IMR-90 (cell line): ENCODE measurements around the gene PTGDR2. TPM values are rescaled to one million over a fixed set of nuclear protein-coding genes. Genes with fewer than 3 reads are reported as not detected.

Source experiments
- ATAC-seq: fragments of 200-7000 bp; cut with Tn5 transposase; 2 replicates; pipeline ENCODE4 v1.9.1; 2020; ENCODE audit warnings: low read depth, mild to moderate bottlenecking, moderate library complexity
- BruUV-seq: library from RNA; stranded (reverse); fragments of 400-500 nt; replicated peaks from 2 replicates; lab custom pipeline; 2021; lab: Mats Ljungman, UMichigan
- CTCF ChIA-PET: fragments of 300-600 bp; formaldehyde crosslinking; extraction: SDS; loops from one replicate; lab custom pipeline; 2021; ENCODE audit warnings: antibody characterized with exemption; lab: Yijun Ruan, JAX
- POLR2A ChIA-PET: fragments of 300-600 bp; sonication (Branson Sonifier 250); formaldehyde crosslinking; loops from one replicate; lab custom pipeline; 2022; ENCODE audit warnings: antibody characterized with exemption; ENCODE audit not compliant: unreplicated experiment; lab: Charles Lee
- DNase-seq: peaks from one replicate; pipeline ENCODE4 v3.0.0; 2013
- H2AFZ ChIP-seq: replicated peaks from 2 replicates; pipeline ENCODE3; 2013; ENCODE audit warnings: low read length, mild to moderate bottlenecking; ENCODE audit not compliant: poor library complexity
- H2AK5ac ChIP-seq: 2 replicates; pipeline ENCODE4 v1.6.1; 2013; ENCODE audit warnings: low read depth, low read length, inconsistent platforms
- H2AK9ac ChIP-seq: replicated peaks from 2 replicates; pipeline ENCODE3; 2013; ENCODE audit warnings: mild to moderate bottlenecking, low read depth, low read length, moderate library complexity; ENCODE audit not compliant: poor library complexity
- H2BK120ac ChIP-seq: 2 replicates; pipeline ENCODE4 v1.6.1; 2013; ENCODE audit warnings: low read depth, low read length, inconsistent platforms
- H2BK15ac ChIP-seq: 3 replicates; pipeline ENCODE4 v1.6.1; 2013; ENCODE audit warnings: low read depth, low read length, inconsistent platforms
- H2BK20ac ChIP-seq: 2 replicates; pipeline ENCODE4 v1.6.1; 2013; ENCODE audit warnings: low read depth, mild to moderate bottlenecking, inconsistent platforms, low read length, moderate library complexity
- H2BK5ac ChIP-seq: 2 replicates; pipeline ENCODE4 v1.6.1; 2013; ENCODE audit warnings: mild to moderate bottlenecking, low read depth, low read length, inconsistent platforms; ENCODE audit not compliant: poor library complexity, severe bottlenecking
- H3K14ac ChIP-seq: replicated peaks from 2 replicates; pipeline ENCODE4 v1.6.1; 2013; ENCODE audit warnings: low read depth, low read length, inconsistent platforms
- H3K18ac ChIP-seq: 2 replicates; pipeline ENCODE4 v1.6.1; 2013; ENCODE audit warnings: low read depth, low read length, control low read depth
- H3K23ac ChIP-seq: 2 replicates; pipeline ENCODE4 v1.6.1; 2013; ENCODE audit warnings: low read depth, low read length, inconsistent platforms
- H3K27ac ChIP-seq: 2 replicates; pipeline ENCODE4 v1.5.1; 2013; ENCODE audit warnings: mild to moderate bottlenecking, control low read depth, low read length; ENCODE audit not compliant: insufficient read depth
- H3K27me3 ChIP-seq: 2 replicates; pipeline ENCODE4 v1.6.1; 2013; ENCODE audit warnings: low read length; ENCODE audit not compliant: control insufficient read depth, insufficient read depth
- H3K36me3 ChIP-seq: 2 replicates; pipeline ENCODE4 v1.6.1; 2013; ENCODE audit warnings: low read length, mixed read lengths; ENCODE audit not compliant: control insufficient read depth, insufficient read depth
- H3K4ac ChIP-seq: 2 replicates; pipeline ENCODE4 v1.6.1; 2013; ENCODE audit warnings: low read depth, low read length, inconsistent platforms
- H3K4me1 ChIP-seq: 2 replicates; pipeline ENCODE4 v1.6.1; 2013; ENCODE audit warnings: low read length, mixed read lengths; ENCODE audit not compliant: control insufficient read depth, insufficient read depth
- H3K4me2 ChIP-seq: 2 replicates; pipeline ENCODE4 v1.6.1; 2013; ENCODE audit warnings: low read depth, mild to moderate bottlenecking, control low read depth, low read length, moderate library complexity
- H3K4me3 ChIP-seq: 2 replicates; pipeline ENCODE4 v1.5.1; 2013; ENCODE audit warnings: low read depth, mild to moderate bottlenecking, control low read depth, low read length, moderate library complexity; ENCODE audit not compliant: insufficient read depth
- H3K56ac ChIP-seq: 2 replicates; pipeline ENCODE4 v1.6.1; 2013; ENCODE audit warnings: low read length, inconsistent platforms; ENCODE audit not compliant: insufficient read depth; ENCODE audit errors: extremely low read depth
- H3K79me1 ChIP-seq, 2 experiments: 2 replicates each; pipeline ENCODE4 v1.6.1; 2013; ENCODE audit warnings: low read length in 2 of 2, inconsistent platforms in 1 of 2, low read depth in 1 of 2
- H3K9ac ChIP-seq: 2 replicates; pipeline ENCODE4 v1.6.1; 2013; ENCODE audit warnings: low read depth, low read length, control low read depth
- H3K9me1 ChIP-seq: 2 replicates; pipeline ENCODE4 v1.6.1; 2013; ENCODE audit warnings: low read length, inconsistent platforms; ENCODE audit not compliant: insufficient read depth
- H3K9me3 ChIP-seq: 2 replicates; pipeline ENCODE4 v1.6.1; 2013; ENCODE audit warnings: low read length; ENCODE audit not compliant: control insufficient read depth, insufficient read depth
- H4K20me1 ChIP-seq: 2 replicates; pipeline ENCODE4 v1.6.1; 2013; ENCODE audit warnings: low read length, inconsistent platforms; ENCODE audit not compliant: insufficient read depth
- H4K5ac ChIP-seq: 2 replicates; pipeline ENCODE4 v1.6.1; 2013; ENCODE audit warnings: mild to moderate bottlenecking, low read depth, low read length, control low read depth
- H4K8ac ChIP-seq, 2 experiments: 2 replicates each; pipeline ENCODE4 v1.6.1; 2013; ENCODE audit warnings: low read depth in 2 of 2, low read length in 2 of 2, control low read depth in 1 of 2, inconsistent platforms in 1 of 2
- H4K91ac ChIP-seq: 2 replicates; pipeline ENCODE4 v1.6.1; 2013; ENCODE audit warnings: low read depth, low read length, inconsistent platforms; ENCODE audit not compliant: insufficient read depth
- BHLHE40 ChIP-seq: fragments of 150-350 bp; IDR thresholded peaks from 2 replicates; pipeline ENCODE4 v1.6.1; 2016; ENCODE audit warnings: mild to moderate bottlenecking, low read depth, low read length
- FOS ChIP-seq: fragments of 150-350 bp; IDR thresholded peaks from 2 replicates; pipeline ENCODE4 v1.6.1; 2016; ENCODE audit warnings: low read depth, low read length
- MAFK ChIP-seq: IDR thresholded peaks from 2 replicates; pipeline ENCODE4 v1.6.1; 2012; ENCODE audit warnings: low read depth, low read length, improper control_type of control experiment
- NFE2L2 ChIP-seq: fragments of 150-350 bp; IDR thresholded peaks from 2 replicates; pipeline ENCODE4 v1.6.1; 2016; ENCODE audit warnings: low read depth, mild to moderate bottlenecking, low read length
- POLR2A ChIP-seq: IDR thresholded peaks from 2 replicates; pipeline ENCODE4 v1.6.1; 2012; ENCODE audit warnings: mild to moderate bottlenecking, low read depth, low read length
- RAD21 ChIP-seq: IDR thresholded peaks from 2 replicates; pipeline ENCODE4 v1.6.1; 2012; ENCODE audit warnings: low read length, improper control_type of control experiment
- RFX5 ChIP-seq: IDR thresholded peaks from 2 replicates; pipeline ENCODE4 v1.8.0; 2012; ENCODE audit warnings: low read depth, mild to moderate bottlenecking, low read length, moderate library complexity
- SMC3 ChIP-seq: fragments of 150-350 bp; IDR thresholded peaks from 2 replicates; pipeline ENCODE4 v1.6.1; 2016; ENCODE audit warnings: low read depth, mild to moderate bottlenecking, antibody characterized with exemption, low read length, moderate library complexity
- WGBS, 2 experiments: methylation state at CpG; one replicate each; pipeline versions ENCODE4 v1.1.5 to v1.1.7; 2013; ENCODE audit warnings: missing lambda C conversion rate in 2 of 2; ENCODE audit not compliant: insufficient read length in 1 of 2; ENCODE audit errors: extremely low coverage in 2 of 2; 5-methylcytosine and 5-hydroxymethylcytosine counted together
- dilution Hi-C: fragments of 300-500 bp; cut with HindIII; formaldehyde crosslinking; loops from one replicate; pipeline ENCODE4 v1.14.3; 2018; ENCODE audit warnings: low sequenced_read_pairs; ENCODE audit not compliant: unreplicated experiment
- in situ Hi-C: fragments of 300-500 bp; cut with MboI; formaldehyde crosslinking; loops from 3 replicates; pipeline ENCODE4 v1.14.3; 2019; ENCODE audit warnings: low sequenced_read_pairs, inconsistent platforms, mixed read lengths
- intact Hi-C: fragments of 100-400 bp; cut with micrococcal nuclease; formaldehyde crosslinking; loops from 2 replicates; pipeline ENCODE4 v1.10.0; 2022
- polyA plus RNA-seq, 3 experiments: library from polyadenylated mRNA; depleted of rRNA; stranded (reverse); fragments of >200 nt; gene quantifications; 2 replicates each; pipeline ENCODE4 v1.2.3, GENCODE V29; 2012; ENCODE audit warnings: low replicate concordance in 1 of 3
- total RNA-seq: library from RNA; depleted of rRNA; stranded (reverse); fragments of >200 nt; gene quantifications from 2 replicates; pipeline ENCODE4 v1.2.3, GENCODE V29; 2012
- TF ChIP-seq, protein P1 (sequence below): conservative IDR thresholded peaks from 2 replicates; pipeline ENCODE4 v1.5.1; 2012; ENCODE audit warnings: mild to moderate bottlenecking, low read depth, low read length, improper control_type of control experiment
- TF ChIP-seq, protein P2 (sequence below): fragments of 150-350 bp; IDR thresholded peaks from 2 replicates; pipeline ENCODE4 v1.6.1; 2017; ENCODE audit warnings: mild to moderate bottlenecking, antibody characterized with exemption, low read length, low read depth

The PTGDR2 gene
- total and polyA plus RNA-seq, 2 of the 4 experiments (the other 2 are of a cell fraction), result under 0.01 to 0.12 TPM

DNA sequence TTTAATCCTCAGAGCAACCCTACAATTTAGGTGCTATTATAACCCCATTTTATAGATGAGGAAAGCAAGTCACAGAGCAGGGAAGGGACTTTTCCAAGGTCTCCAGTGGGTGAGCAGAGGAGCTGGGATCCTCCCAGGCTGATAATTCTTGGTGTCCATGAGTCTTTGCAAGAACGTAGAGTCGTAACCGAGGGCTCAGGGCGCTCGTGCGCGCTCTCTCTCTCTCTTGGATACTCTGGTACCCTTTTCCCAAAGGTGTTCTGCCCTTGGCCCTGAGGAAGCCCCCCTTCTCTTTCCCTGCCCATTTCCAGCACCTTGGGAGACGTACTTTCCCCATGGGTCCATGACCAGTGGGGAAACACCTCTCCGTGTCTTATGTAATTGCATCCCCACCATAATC, 6.4 kb upstream of the PTGDR2 start:
- Histone ChIP-seq H3K27me3 (peaks cover 13% of the 10 kb centered on the region), H4K5ac (no peak overlapping the region), H3K36me3 (no peaks in the 10 kb centered on the region), H2BK15ac (no peak overlapping the region), H2BK120ac (no peak overlapping the region), H3K4me1 (peaks cover 5% of the 10 kb centered on the region), H3K9me1 (peaks cover 2% of the 10 kb centered on the region; the same call in 1 of the 2 replicates), H2BK5ac (no peak overlapping the region), H2AK9ac (no peak overlapping the region), H4K20me1 (no peaks in the 10 kb centered on the region), H3K56ac (no peak overlapping the region), H3K9ac (no peak overlapping the region), H3K18ac (no peak overlapping the region), H4K8ac (no peak overlapping the region), H3K23ac (no peak overlapping the region), H4K91ac (no peak overlapping the region), H3K4me2 (no peak overlapping the region), H2BK20ac (no peak overlapping the region), H3K9me3 (no peaks in the 10 kb centered on the region), H2AK5ac (no peak overlapping the region), H3K4me3 (no peak overlapping the region), H3K4ac (no peak overlapping the region), H2AFZ (no peak overlapping the region), H3K79me1 (no peaks in the 10 kb centered on the region), H3K27ac (no peak overlapping the region), H3K14ac (no peak overlapping the region)
- no peak for DNase-seq
- WGBS, 2 experiments, result 81% methylated on average over 2 of the region's 9 CpGs; no CpG with 5 or more reads in 1 of the 2 experiments
- intact Hi-C loops, result no loop called here
- ChIA-PET POLR2A (no interaction called here), CTCF (no interaction called here)
- TF ChIP-seq, protein P1, sequence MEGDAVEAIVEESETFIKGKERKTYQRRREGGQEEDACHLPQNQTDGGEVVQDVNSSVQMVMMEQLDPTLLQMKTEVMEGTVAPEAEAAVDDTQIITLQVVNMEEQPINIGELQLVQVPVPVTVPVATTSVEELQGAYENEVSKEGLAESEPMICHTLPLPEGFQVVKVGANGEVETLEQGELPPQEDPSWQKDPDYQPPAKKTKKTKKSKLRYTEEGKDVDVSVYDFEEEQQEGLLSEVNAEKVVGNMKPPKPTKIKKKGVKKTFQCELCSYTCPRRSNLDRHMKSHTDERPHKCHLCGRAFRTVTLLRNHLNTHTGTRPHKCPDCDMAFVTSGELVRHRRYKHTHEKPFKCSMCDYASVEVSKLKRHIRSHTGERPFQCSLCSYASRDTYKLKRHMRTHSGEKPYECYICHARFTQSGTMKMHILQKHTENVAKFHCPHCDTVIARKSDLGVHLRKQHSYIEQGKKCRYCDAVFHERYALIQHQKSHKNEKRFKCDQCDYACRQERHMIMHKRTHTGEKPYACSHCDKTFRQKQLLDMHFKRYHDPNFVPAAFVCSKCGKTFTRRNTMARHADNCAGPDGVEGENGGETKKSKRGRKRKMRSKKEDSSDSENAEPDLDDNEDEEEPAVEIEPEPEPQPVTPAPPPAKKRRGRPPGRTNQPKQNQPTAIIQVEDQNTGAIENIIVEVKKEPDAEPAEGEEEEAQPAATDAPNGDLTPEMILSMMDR, result no peak
- TF ChIP-seq NFE2L2 (no peak), BHLHE40 (no peak), RAD21 (no peak), FOS (no peak), SMC3 (no peak), RFX5 (no peak), POLR2A (no peak), MAFK (no peak)
- TF ChIP-seq, protein P2, sequence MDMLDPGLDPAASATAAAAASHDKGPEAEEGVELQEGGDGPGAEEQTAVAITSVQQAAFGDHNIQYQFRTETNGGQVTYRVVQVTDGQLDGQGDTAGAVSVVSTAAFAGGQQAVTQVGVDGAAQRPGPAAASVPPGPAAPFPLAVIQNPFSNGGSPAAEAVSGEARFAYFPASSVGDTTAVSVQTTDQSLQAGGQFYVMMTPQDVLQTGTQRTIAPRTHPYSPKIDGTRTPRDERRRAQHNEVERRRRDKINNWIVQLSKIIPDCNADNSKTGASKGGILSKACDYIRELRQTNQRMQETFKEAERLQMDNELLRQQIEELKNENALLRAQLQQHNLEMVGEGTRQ, result no peak
- ATAC-seq, result no peak
- in situ Hi-C loops, result no loop called here
- dilution Hi-C loops, result no loop called here
- BruUV-seq, result no TSS peak
